CD4-positive, alpha-beta T cell (primary cell): ENCODE data around the gene USP44. TPM values are rescaled to one million over a fixed set of nuclear protein-coding genes. Genes with fewer than 3 reads are reported as not detected.

Source experiments
- ATAC-seq: fragments of 200-7000 bp; cut with Tn5 transposase; one replicate; pipeline ENCODE4 v1.10.0; 2022; ENCODE audit warnings: mild to moderate bottlenecking; ENCODE audit not compliant: poor library complexity
- CTCF ChIA-PET: fragments of 350-600 bp; sonication (Branson Sonifier 250); formaldehyde crosslinking; loops from one replicate; lab custom pipeline; 2021; ENCODE audit warnings: antibody characterized with exemption, inconsistent platforms; lab: Charles Lee
- POLR2A ChIA-PET: fragments of 350-600 bp; sonication (Branson Sonifier 250); formaldehyde crosslinking; loops from one replicate; lab custom pipeline; 2021; ENCODE audit warnings: antibody characterized with exemption, inconsistent platforms; lab: Charles Lee
- DNase-seq, 14 experiments: peaks; one replicate each; pipeline ENCODE4 v3.0.0-alpha.2; 2013 to 2020; ENCODE audit warnings: mixed read lengths in 2 of 14
- H3K27ac ChIP-seq, 2 donors: one replicate each; pipeline versions ENCODE4 v1.5.1 to v1.7.0; 2013; ENCODE audit warnings: low read length in 2 of 2, low read depth in 1 of 2, mild to moderate bottlenecking in 1 of 2
- H3K27me3 ChIP-seq, 2 experiments: 1 replicate in 1 of 2; 2 replicates in 1 of 2; pipeline versions ENCODE4 v1.6.1 to v1.7.0; 2013; ENCODE audit warnings: low read length in 2 of 2, control low read depth in 1 of 2, mild to moderate bottlenecking in 1 of 2, moderate library complexity in 1 of 2; ENCODE audit not compliant: insufficient read depth in 2 of 2, control insufficient read depth in 1 of 2
- H3K36me3 ChIP-seq: one replicate; pipeline ENCODE4 v1.6.1; 2013; ENCODE audit warnings: low read length, control low read depth; ENCODE audit not compliant: insufficient read depth
- H3K4me1 ChIP-seq: one replicate; pipeline ENCODE4 v1.6.1; 2013; ENCODE audit warnings: low read length, control low read depth; ENCODE audit not compliant: insufficient read depth
- H3K4me3 ChIP-seq: one replicate; pipeline ENCODE4 v1.5.1; 2013; ENCODE audit warnings: mild to moderate bottlenecking, low read length, moderate library complexity
- H3K9me3 ChIP-seq, 2 experiments: 1 replicate in 1 of 2; 2 replicates in 1 of 2; pipeline versions ENCODE4 v1.6.1 to v1.7.0; 2013; ENCODE audit warnings: low read length in 2 of 2, mild to moderate bottlenecking in 2 of 2, control low read depth in 1 of 2, moderate library complexity in 1 of 2; ENCODE audit not compliant: control insufficient read depth in 1 of 2, insufficient read depth in 1 of 2
- H3K27ac Mint-ChIP-seq: one replicate; pipeline ENCODE4 v1.8.0; 2020; ENCODE audit warnings: mixed read lengths
- H3K27me3 Mint-ChIP-seq: one replicate; pipeline ENCODE4 v1.8.0; 2021; ENCODE audit warnings: mixed read lengths
- H3K36me3 Mint-ChIP-seq: one replicate; pipeline ENCODE4 v1.8.0; 2021; ENCODE audit warnings: low read depth, mixed read lengths
- H3K4me1 Mint-ChIP-seq: one replicate; pipeline ENCODE4 v1.8.0; 2021; ENCODE audit warnings: low read depth, mixed read lengths
- H3K4me3 Mint-ChIP-seq: one replicate; pipeline ENCODE4 v1.8.0; 2020; ENCODE audit warnings: mild to moderate bottlenecking, mixed read lengths
- H3K9me3 Mint-ChIP-seq: one replicate; pipeline ENCODE4 v1.8.0; 2020; ENCODE audit warnings: mixed read lengths
- intact Hi-C, 2 experiments: fragments of 100-400 bp; cut with DNase I in 1 of 2; cut with micrococcal nuclease in 1 of 2; formaldehyde crosslinking; loops; one replicate each; pipeline versions ENCODE4 v1.15.1 to v1.9.0; 2023 to 2025; cut with DNase I, micrococcal nuclease
- total RNA-seq, 174 experiments: library from RNA in 2 of 174; stranded (reverse) in 2 of 174; gene quantifications; one replicate each; pipeline ENCODE4 v1.2.3 and lab custom pipeline; 2021 to 2026
- TF ChIP-seq, protein P1 (sequence below): fragments of 200-600 bp; IDR thresholded peaks from one replicate; pipeline ENCODE4 v1.8.0; 2022; ENCODE audit warnings: antibody characterized with exemption, mild to moderate bottlenecking

Gene USP44
- total RNA-seq, 2 experiments from 2014 or later, result 1.3 to 1.5 TPM

DNA sequence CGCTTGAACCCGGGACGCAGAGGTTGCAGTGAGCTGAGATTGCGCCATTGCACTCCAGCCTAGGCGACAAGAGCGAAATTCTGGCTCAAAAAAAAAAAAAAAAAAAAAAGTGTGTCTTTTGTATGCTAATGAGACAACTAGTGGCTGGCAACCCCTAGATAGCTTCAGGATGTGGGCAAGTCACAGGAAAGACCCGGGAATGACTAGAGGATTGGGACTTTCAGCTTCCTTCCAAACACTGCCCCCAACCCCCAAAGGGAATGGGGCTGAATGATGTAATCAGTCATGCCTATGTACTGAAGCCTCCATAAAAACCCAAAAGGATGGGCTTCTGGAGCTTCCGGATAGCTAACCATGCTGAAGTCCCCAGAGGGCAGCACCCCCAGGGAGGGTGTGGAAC lies 28.6 kb downstream of the USP44 start:
- no peak for ATAC-seq

DNA sequence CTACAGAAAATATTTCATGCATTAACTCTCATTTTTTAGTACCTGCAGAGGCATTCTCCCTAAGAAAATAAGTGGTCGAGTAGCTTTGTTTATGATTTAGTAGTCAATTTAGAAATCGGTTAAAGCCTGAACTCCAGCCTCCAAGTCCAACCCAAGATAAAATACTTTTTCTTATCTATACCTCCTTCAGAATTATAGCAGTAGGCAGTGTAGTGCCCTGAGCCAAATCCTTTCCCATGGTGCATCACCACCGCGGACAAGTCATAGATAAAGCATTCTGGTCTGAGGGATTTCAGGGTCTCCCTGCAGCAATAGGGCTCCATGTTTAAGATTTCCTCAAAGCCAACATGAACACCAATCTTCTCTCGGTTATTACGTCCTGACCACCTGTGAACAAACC lies 30.5 kb downstream of the USP44 start:
- Histone ChIP-seq H3K4me1 (no peaks in the 10 kb centered on the region), H3K27ac (no peak overlapping the region), H3K27me3 (no peaks in the 10 kb centered on the region), H3K36me3 (no peaks in the 10 kb centered on the region), H3K9me3 (no peaks in the 10 kb centered on the region), H3K4me3 (no peak overlapping the region)
- no peak for DNase-seq
- TF ChIP-seq, protein P1, sequence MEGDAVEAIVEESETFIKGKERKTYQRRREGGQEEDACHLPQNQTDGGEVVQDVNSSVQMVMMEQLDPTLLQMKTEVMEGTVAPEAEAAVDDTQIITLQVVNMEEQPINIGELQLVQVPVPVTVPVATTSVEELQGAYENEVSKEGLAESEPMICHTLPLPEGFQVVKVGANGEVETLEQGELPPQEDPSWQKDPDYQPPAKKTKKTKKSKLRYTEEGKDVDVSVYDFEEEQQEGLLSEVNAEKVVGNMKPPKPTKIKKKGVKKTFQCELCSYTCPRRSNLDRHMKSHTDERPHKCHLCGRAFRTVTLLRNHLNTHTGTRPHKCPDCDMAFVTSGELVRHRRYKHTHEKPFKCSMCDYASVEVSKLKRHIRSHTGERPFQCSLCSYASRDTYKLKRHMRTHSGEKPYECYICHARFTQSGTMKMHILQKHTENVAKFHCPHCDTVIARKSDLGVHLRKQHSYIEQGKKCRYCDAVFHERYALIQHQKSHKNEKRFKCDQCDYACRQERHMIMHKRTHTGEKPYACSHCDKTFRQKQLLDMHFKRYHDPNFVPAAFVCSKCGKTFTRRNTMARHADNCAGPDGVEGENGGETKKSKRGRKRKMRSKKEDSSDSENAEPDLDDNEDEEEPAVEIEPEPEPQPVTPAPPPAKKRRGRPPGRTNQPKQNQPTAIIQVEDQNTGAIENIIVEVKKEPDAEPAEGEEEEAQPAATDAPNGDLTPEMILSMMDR, result no peak
- H3K27ac Mint-ChIP-seq, result no peak overlapping the region
- no peaks in the 10 kb centered on the region for H3K9me3 Mint-ChIP-seq
- ChIA-PET CTCF (interaction anchor here (1.4 kb wide), 1 partner anchor 14 kb away, joined by 4 read pairs; no protein-coding TSS in a partner anchor), POLR2A (no interaction called here)
- H3K4me1 Mint-ChIP-seq, result no peaks in the 10 kb centered on the region
- ATAC-seq, result no peak
- H3K36me3 Mint-ChIP-seq, result peaks cover 29% of the 10 kb centered on the region
- intact Hi-C loops, result no loop called here
- no peak overlapping the region for H3K4me3 Mint-ChIP-seq
- H3K27me3 Mint-ChIP-seq, result no peaks in the 10 kb centered on the region

More for the DNA sequence above, 28.6 kb downstream of the USP44 start:
- ChIA-PET CTCF (interaction anchor here (1.8 kb wide), 1 partner anchor 12 kb away, joined by 4 read pairs; no protein-coding TSS in a partner anchor), POLR2A (no interaction called here)
- Mint-ChIP-seq H3K36me3 (peaks cover 22% of the 10 kb centered on the region), H3K4me3 (no peak overlapping the region), H3K27me3 (no peaks in the 10 kb centered on the region), H3K4me1 (no peaks in the 10 kb centered on the region), H3K27ac (no peak overlapping the region), H3K9me3 (no peaks in the 10 kb centered on the region)
- no peak overlapping the region for H3K27ac ChIP-seq
- H3K36me3 ChIP-seq, result no peaks in the 10 kb centered on the region
- no peak overlapping the region for H3K4me3 ChIP-seq
- no peak for DNase-seq
- intact Hi-C loops, result no loop called here
- TF ChIP-seq, protein P1, result no peak
- no peaks in the 10 kb centered on the region for H3K27me3 ChIP-seq
- H3K4me1 ChIP-seq, result no peaks in the 10 kb centered on the region
- no peaks in the 10 kb centered on the region for H3K9me3 ChIP-seq

- Mint-ChIP-seq H3K36me3 (peaks cover 47% of the 10 kb centered on the region), H3K9me3 (no peaks in the 10 kb centered on the region), H3K27ac (no peak overlapping the region), H3K4me1 (no peaks in the 10 kb centered on the region), H3K27me3 (no peaks in the 10 kb centered on the region), H3K4me3 (no peak overlapping the region)
- Histone ChIP-seq H3K9me3 (no peaks in the 10 kb centered on the region), H3K36me3 (peaks cover 15% of the 10 kb centered on the region), H3K27ac (no peak overlapping the region), H3K27me3 (no peaks in the 10 kb centered on the region), H3K4me3 (no peak overlapping the region), H3K4me1 (no peaks in the 10 kb centered on the region)
- POLR2A ChIA-PET, result no interaction called here
- intact Hi-C loops, result no loop called here
- CTCF ChIA-PET, result no interaction called here
- TF ChIP-seq, protein P1, result no peak
- ATAC-seq (no peak), DNase-seq (no peak)
These were observed 32.3 kb downstream of the USP44 start for GRCh38 chr12:95518944-95519343.
